AG04449 (cell line): ENCODE measurements around the gene CENPA.
A peak's percentile ranks its signal among the peaks of the same experiment; 100 is the strongest.
"Not testable (repeated sequence)": the region's sequence is repeated elsewhere in the genome, so short reads cannot be mapped to it uniquely, and the experiment has no call there.

Experiments
- CTCF ChIA-PET: fragments of 350-600 bp; formaldehyde crosslinking; extraction: SDS; loops from one replicate; lab custom pipeline; 2021; ENCODE audit warnings: antibody characterized with exemption; lab: Yijun Ruan, JAX
- POLR2A ChIA-PET: fragments of 400-600, 350-600 bp; formaldehyde crosslinking; extraction: SDS; loops from one replicate; lab custom pipeline; 2020; ENCODE audit warnings: antibody characterized with exemption, inconsistent platforms; lab: Yijun Ruan, JAX
- DNase-seq: peaks from one replicate; pipeline ENCODE4 v3.0.0-alpha.2; 2010; ENCODE audit warnings: low read depth, low spot score
- H3K4me3 ChIP-seq: 2 replicates; pipeline ENCODE4 v1.5.1; 2011; ENCODE audit warnings: low read depth, mild to moderate bottlenecking, control low read depth, low read length
- TF ChIP-seq, protein P1 (sequence below): IDR thresholded peaks from one replicate; pipeline ENCODE4 v1.5.1; 2011; ENCODE audit warnings: mild to moderate bottlenecking, moderate library complexity, low read length, control low read depth, inconsistent platforms; ENCODE audit not compliant: insufficient read depth; ENCODE audit errors: missing control alignments

CENPA gene

GRCh38 chr2:26782876-26783704, 2.8 kb upstream of the CENPA start:
- POLR2A ChIA-PET, result no interaction called here
- no peak for DNase-seq
- CTCF ChIA-PET, result no interaction called here
- H3K4me3 ChIP-seq, result no peak overlapping the region
- TF ChIP-seq, protein P1, sequence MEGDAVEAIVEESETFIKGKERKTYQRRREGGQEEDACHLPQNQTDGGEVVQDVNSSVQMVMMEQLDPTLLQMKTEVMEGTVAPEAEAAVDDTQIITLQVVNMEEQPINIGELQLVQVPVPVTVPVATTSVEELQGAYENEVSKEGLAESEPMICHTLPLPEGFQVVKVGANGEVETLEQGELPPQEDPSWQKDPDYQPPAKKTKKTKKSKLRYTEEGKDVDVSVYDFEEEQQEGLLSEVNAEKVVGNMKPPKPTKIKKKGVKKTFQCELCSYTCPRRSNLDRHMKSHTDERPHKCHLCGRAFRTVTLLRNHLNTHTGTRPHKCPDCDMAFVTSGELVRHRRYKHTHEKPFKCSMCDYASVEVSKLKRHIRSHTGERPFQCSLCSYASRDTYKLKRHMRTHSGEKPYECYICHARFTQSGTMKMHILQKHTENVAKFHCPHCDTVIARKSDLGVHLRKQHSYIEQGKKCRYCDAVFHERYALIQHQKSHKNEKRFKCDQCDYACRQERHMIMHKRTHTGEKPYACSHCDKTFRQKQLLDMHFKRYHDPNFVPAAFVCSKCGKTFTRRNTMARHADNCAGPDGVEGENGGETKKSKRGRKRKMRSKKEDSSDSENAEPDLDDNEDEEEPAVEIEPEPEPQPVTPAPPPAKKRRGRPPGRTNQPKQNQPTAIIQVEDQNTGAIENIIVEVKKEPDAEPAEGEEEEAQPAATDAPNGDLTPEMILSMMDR, result no peak

DNA sequence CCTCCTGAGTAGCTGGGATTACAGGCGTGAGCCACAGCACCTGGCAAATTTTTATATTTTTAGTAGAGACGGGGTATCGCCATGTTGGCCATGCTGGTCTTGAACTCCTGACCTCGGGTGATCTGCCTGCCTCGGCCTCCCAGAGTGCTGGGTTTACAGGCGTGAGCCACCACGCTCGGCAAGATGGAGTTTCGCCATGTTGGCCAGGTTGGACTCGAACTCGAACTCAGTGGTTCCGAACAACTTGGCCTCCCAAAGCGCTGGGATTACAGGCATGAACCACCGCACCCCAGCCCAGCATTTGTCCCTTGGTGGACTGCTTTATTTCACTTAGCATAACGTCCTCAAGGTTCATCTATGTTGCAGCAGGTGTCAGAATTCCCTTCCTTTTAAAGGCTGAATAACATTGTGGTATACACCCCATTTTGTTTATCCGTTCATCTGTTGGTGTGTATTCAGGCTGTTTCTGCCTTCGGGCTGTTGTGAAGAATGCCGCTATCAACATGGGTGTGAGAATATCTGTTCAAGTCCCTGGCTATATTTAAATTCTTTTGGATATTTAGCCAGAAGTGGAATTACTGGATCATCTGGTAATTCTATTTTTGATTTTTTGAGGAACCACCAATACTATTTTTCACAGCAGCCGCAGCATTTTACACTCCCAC, 1.2 kb upstream of the CENPA start:
- TF ChIP-seq, protein P1, result no peak
- no peak for DNase-seq
- no peak overlapping the region; the same call in 1 of the 2 replicates for H3K4me3 ChIP-seq
- ChIA-PET POLR2A (no interaction called here), CTCF (no interaction called here)

DNA sequence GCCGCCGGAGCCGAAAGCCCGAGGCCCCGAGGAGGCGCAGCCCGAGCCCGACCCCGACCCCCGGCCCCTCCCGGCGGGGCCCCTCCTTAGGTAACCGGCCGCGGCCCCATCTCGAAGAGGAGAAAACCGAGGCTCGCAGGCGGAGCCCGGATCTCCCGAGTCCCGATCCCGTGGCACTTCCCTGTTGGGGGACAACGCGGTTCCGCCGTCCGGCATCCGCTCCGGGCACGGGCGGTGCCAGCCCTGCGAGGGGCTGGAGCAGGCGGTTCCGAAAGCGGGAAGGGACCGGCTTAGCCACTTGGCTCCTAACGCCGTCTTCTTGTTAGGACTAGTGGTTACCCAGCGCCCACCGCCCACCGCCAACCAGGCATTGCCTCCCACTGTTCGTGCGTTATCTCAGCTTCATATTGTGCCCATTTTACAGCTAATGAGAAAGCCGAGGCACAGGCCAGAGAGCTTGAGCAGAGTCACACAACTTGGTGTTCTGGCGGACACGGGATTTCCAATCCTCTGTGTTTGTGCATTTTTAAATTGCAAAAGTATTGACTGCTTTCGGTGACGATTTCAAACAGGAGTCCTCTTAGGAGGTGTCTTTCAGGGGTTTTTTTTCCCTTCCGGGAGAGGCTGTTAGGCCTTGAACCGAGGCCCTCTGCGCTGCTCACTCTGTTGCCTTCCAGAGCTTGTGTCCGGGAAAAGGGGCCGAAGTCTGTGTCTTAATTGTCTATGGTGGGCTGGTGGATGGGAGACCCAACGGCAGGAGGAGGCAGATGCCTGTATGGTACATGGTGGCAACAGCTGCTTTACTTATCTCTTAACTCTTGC, 562 bp downstream of the CENPA start:
- ChIA-PET POLR2A (no interaction called here), CTCF (interaction anchor here (2.2 kb wide), 1 partner anchor 9 kb away, joined by 6 read pairs; no protein-coding TSS in a partner anchor)
- no peak for DNase-seq
- TF ChIP-seq, protein P1, result no peak
- H3K4me3 ChIP-seq, result peak overlapping the region; percentile 74

DNA sequence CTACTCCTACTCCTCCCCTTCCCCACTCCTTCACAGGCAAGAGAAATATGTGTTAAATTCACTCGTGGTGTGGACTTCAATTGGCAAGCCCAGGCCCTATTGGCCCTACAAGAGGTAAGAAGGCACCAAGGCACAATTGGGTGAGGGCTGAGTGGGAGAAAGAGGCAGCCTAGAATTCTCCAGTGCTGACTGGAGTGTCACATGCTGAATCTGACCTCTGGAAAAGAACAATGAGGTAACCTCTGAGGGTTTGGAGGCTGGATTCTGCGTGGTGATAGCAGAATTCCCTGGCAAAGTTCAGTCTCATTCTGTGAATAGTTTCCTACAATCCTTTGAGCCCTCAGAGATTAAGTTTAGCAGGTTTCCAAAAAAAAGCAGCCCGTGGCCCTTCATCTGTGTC, 6.9 kb downstream of the CENPA start:
- DNase-seq, result no peak
- ChIA-PET CTCF (interaction anchor here (0.9 kb wide), 1 partner anchor 169 kb away, joined by 3 read pairs; no protein-coding TSS in a partner anchor), POLR2A (no interaction called here)
- TF ChIP-seq, protein P1, result no peak
- H3K4me3 ChIP-seq, result no peak overlapping the region

- H3K4me3 ChIP-seq, result no peak overlapping the region
- ChIA-PET POLR2A (no interaction called here), CTCF (interaction anchor here (1.2 kb wide), 1 partner anchor 52 kb away, joined by 3 read pairs; no protein-coding TSS in a partner anchor)
- DNase-seq, result no peak
- TF ChIP-seq, protein P1, result no peak
Measured at GRCh38 chr2:26793518-26793917, 7.7 kb downstream of the CENPA start.

GRCh38 chr2:26795135-26795534, 9.3 kb downstream of the CENPA start:
- CTCF ChIA-PET, POLR2A ChIA-PET, DNase-seq, H3K4me3 ChIP-seq: not testable (repeated sequence)
